ENCODE data around the gene FRMPD3.

DNA sequence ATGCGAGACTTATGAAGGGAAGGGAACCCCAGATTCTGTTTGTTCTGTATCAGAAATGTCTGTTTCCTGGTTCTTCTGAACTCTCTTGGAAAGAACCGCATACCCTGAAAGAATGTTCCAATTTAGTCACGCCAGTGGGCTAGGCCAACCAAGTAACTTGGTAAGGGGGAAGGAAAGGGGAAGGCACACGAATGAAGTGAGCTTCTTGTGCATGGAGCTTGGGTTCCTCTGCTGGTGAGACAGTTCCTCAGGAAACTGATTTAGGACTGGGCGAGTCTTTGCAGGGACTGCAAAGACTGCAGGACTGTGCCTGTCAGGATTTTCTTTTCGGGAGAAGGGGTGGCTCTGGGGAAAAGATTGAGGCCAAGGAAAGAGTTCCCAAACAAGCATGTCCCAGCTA, 35.6 kb downstream of the FRMPD3 start:
- TF ChIP-seq, protein P1, sequence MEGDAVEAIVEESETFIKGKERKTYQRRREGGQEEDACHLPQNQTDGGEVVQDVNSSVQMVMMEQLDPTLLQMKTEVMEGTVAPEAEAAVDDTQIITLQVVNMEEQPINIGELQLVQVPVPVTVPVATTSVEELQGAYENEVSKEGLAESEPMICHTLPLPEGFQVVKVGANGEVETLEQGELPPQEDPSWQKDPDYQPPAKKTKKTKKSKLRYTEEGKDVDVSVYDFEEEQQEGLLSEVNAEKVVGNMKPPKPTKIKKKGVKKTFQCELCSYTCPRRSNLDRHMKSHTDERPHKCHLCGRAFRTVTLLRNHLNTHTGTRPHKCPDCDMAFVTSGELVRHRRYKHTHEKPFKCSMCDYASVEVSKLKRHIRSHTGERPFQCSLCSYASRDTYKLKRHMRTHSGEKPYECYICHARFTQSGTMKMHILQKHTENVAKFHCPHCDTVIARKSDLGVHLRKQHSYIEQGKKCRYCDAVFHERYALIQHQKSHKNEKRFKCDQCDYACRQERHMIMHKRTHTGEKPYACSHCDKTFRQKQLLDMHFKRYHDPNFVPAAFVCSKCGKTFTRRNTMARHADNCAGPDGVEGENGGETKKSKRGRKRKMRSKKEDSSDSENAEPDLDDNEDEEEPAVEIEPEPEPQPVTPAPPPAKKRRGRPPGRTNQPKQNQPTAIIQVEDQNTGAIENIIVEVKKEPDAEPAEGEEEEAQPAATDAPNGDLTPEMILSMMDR (IDR thresholded peaks at IDR 0.05), result no peak
- TF ChIP-seq POLR2AphosphoS5 (IDR thresholded peaks at IDR 0.05; ENCODE audit: insufficient read depth in 1 of 2, low read depth in 1 of 2) (no peak), POLR2A (IDR thresholded peaks at IDR 0.05) (no peak)

Data from vagina (tissue), 2 donors.